SU-DHL-6 (cell line): ENCODE measurements around the gene CSK.

Experiments used
- H2AFZ ChIP-seq: fragments of 200-600 bp; sonication (generic); 2 replicates; pipeline ENCODE4 v1.6.1; 2014; ENCODE audit warnings: low read depth, mild to moderate bottlenecking, moderate library complexity, mixed read lengths, antibody characterized with exemption, low read length; ENCODE audit not compliant: severe bottlenecking
- H3F3A ChIP-seq: fragments of 200-600 bp; shearing (Covaris generic); 2 replicates; pipeline ENCODE4 v1.6.0; 2016; ENCODE audit warnings: antibody characterized with exemption, mild to moderate bottlenecking; ENCODE audit not compliant: insufficient read depth
- H3K27ac ChIP-seq: fragments of 200-600 bp; sonication (generic); 2 replicates; pipeline ENCODE4 v1.5.1; 2016; ENCODE audit warnings: low read depth, mild to moderate bottlenecking, low read length, moderate library complexity, mixed read lengths
- H3K27me3 ChIP-seq: fragments of 200-600 bp; sonication (generic), shearing (Covaris generic); 2 replicates; pipeline ENCODE4 v1.6.0; 2014; ENCODE audit warnings: mild to moderate bottlenecking, low read length
- H3K36me3 ChIP-seq: fragments of 200-600 bp; sonication (generic); 2 replicates; pipeline ENCODE4 v1.6.1; 2014; ENCODE audit warnings: mild to moderate bottlenecking, low read length, mixed read lengths
- H3K4me2 ChIP-seq: fragments of 300-600, 200-600 bp; shearing (Covaris generic), sonication (generic); 2 replicates; pipeline ENCODE4 v1.6.0; 2014; ENCODE audit warnings: low read length, low read depth, mild to moderate bottlenecking; ENCODE audit not compliant: poor library complexity, severe bottlenecking
- H3K4me3 ChIP-seq: fragments of 200-600 bp; sonication (generic); 2 replicates; pipeline ENCODE4 v1.5.1; 2014; ENCODE audit warnings: antibody characterized with exemption, low read length, mild to moderate bottlenecking, mixed read lengths; ENCODE audit not compliant: insufficient read depth, poor library complexity, severe bottlenecking
- H3K79me2 ChIP-seq: fragments of 200-600 bp; sonication (generic); 2 replicates; pipeline ENCODE4 v1.6.1; 2014; ENCODE audit warnings: mild to moderate bottlenecking, low read length, moderate library complexity; ENCODE audit not compliant: insufficient read depth
- H3K9ac ChIP-seq: fragments of 200-600 bp; sonication (generic); 2 replicates; pipeline ENCODE4 v1.7.0; 2014; ENCODE audit warnings: mild to moderate bottlenecking, low read length
- H3K9me2 ChIP-seq: fragments of 200-600 bp; sonication (generic); replicated peaks from 2 replicates; pipeline ENCODE4 v1.6.1; 2014; ENCODE audit warnings: low read length; ENCODE audit not compliant: insufficient read depth
- H3K9me3 ChIP-seq: fragments of 200-600 bp; sonication (generic); 2 replicates; pipeline ENCODE4 v1.6.1; 2014; ENCODE audit warnings: low read length, mixed read lengths; ENCODE audit not compliant: insufficient read depth
- H4K20me1 ChIP-seq: fragments of 200-600 bp; sonication (generic); 2 replicates; pipeline ENCODE4 v1.6.1; 2014; ENCODE audit warnings: low read depth, mild to moderate bottlenecking, antibody characterized with exemption, low read length, moderate library complexity, mixed read lengths
- CTCF ChIP-seq: fragments of 200-600 bp; sonication (generic); IDR thresholded peaks from one replicate; pipeline ENCODE4 v1.5.1; 2017; ENCODE audit warnings: antibody characterized with exemption, mild to moderate bottlenecking, low read length, moderate library complexity; ENCODE audit not compliant: insufficient read depth, poor library complexity, severe bottlenecking
- EZH2phosphoT487 ChIP-seq: fragments of 200-600 bp; sonication (generic), shearing (Covaris generic); conservative IDR thresholded peaks from 2 replicates; pipeline ENCODE4 v1.6.1; 2018; ENCODE audit warnings: mild to moderate bottlenecking, antibody characterized with exemption, low read length, moderate library complexity, mixed read lengths

The CSK gene

GRCh38 chr15:74829486-74829885 lies 47.6 kb downstream of the CSK start:
- no peaks in the 10 kb centered on the region for H3K27me3 ChIP-seq

GRCh38 chr15:74829991-74830390 lies 48.1 kb downstream of the CSK start:
- no peak overlapping the region for H3K27ac ChIP-seq
- H3K27me3 ChIP-seq: no peaks in the 10 kb centered on the region
- H3K36me3 ChIP-seq: no peaks in the 10 kb centered on the region
- H3F3A ChIP-seq: no peaks in the 10 kb centered on the region
- H4K20me1 ChIP-seq: no peaks in the 10 kb centered on the region
- H3K9me2 ChIP-seq: no peaks in the 10 kb centered on the region
- no peak overlapping the region for H3K4me3 ChIP-seq
- no peaks in the 10 kb centered on the region for H3K79me2 ChIP-seq
- H3K9ac ChIP-seq: no peak overlapping the region
- no peak overlapping the region for H2AFZ ChIP-seq
- no peaks in the 10 kb centered on the region for H3K9me3 ChIP-seq
- TF ChIP-seq EZH2phosphoT487 (no peak), CTCF (no peak)
- no peak overlapping the region for H3K4me2 ChIP-seq

More at GRCh38 chr15:74829486-74829885, 47.6 kb downstream of the CSK start:
- H3K9me3 ChIP-seq: no peaks in the 10 kb centered on the region
- no peaks in the 10 kb centered on the region for H3K36me3 ChIP-seq
- H3K4me2 ChIP-seq: no peak overlapping the region
- no peaks in the 10 kb centered on the region for H4K20me1 ChIP-seq
- H3K4me3 ChIP-seq: no peak overlapping the region
- H3K79me2 ChIP-seq: no peaks in the 10 kb centered on the region
- H3F3A ChIP-seq: no peaks in the 10 kb centered on the region
- TF ChIP-seq EZH2phosphoT487: no peak
- no peak for TF ChIP-seq CTCF
- no peak overlapping the region for H3K9ac ChIP-seq
- no peaks in the 10 kb centered on the region for H3K9me2 ChIP-seq
- H2AFZ ChIP-seq: no peak overlapping the region
- no peak overlapping the region for H3K27ac ChIP-seq

- H3F3A ChIP-seq: no peaks in the 10 kb centered on the region
- H3K36me3 ChIP-seq: no peaks in the 10 kb centered on the region
- no peaks in the 10 kb centered on the region for H3K9me2 ChIP-seq
- no peak overlapping the region for H3K27ac ChIP-seq
- H3K4me3 ChIP-seq: no peak overlapping the region
- no peaks in the 10 kb centered on the region for H3K27me3 ChIP-seq
- no peaks in the 10 kb centered on the region for H4K20me1 ChIP-seq
- H3K9me3 ChIP-seq: no peaks in the 10 kb centered on the region
- H2AFZ ChIP-seq: no peak overlapping the region
- no peaks in the 10 kb centered on the region for H3K79me2 ChIP-seq
- H3K4me2 ChIP-seq: no peak overlapping the region
- TF ChIP-seq EZH2phosphoT487: no peak
- TF ChIP-seq CTCF: no peak
- H3K9ac ChIP-seq: no peak overlapping the region
Measured at GRCh38 chr15:74830868-74831267, 49.0 kb downstream of the CSK start.
